Measurements from ENCODE around the gene RPL18A.

The RPL18A gene

DNA sequence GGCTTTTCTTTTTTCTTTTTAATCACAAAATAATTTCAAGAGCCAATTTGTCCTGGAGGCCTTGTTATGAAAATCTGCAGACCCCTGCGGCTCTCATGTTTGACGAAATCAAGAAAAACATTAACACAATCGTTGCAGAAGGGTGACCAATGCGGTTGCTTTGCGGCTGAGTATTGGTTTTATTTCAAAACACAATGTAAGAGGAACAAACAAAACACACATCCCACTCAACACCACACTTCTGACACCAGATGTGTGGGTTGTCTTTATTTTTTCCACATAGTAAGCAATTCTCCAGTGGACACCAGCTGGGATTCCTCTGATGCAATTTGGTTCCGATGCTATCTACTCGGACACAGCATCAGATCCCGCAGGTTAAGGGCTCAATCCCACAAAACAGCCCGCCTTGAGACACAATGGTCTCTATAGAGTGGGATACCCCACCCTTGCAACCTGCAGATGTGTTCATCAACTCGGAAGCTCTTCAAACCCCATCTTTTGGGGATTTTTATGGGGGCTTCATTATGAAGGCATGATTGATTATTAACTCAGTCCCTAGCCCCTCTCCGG is 51.2 kb downstream of the RPL18A start:
- no peak for DNase-seq

Data from activated gamma-delta T cell (primary cell).